Measurements from ENCODE around the gene XRRA1. TPM values are rescaled to one million over a fixed set of nuclear protein-coding genes. Genes with fewer than 3 reads are reported as not detected.

XRRA1 gene
- total and polyA plus RNA-seq, 8 donors: 2.1 to 57.7 (median 6.5) TPM

GRCh38 chr11:74952752-74953151, 3.9 kb upstream of the XRRA1 start:
- Histone ChIP-seq H3K27ac (no peak overlapping the region), H3K4me1 (peaks cover 37 to 79% (median 59%) of the 10 kb centered on the region in 4 donors), H3K36me3 (peaks cover 0 to 18% (median 9%) of the 10 kb centered on the region in 4 donors), H3K4me3 (peak overlapping the region in 1 of 4 donors; percentile 7), H3K9me3 (no peaks in the 10 kb centered on the region), H3K27me3 (no peaks in the 10 kb centered on the region)
- TF ChIP-seq POLR2A (IDR thresholded peaks at IDR 0.05) (no peak), CTCF (IDR thresholded peaks at IDR 0.05) (no peak), EP300 (IDR thresholded peaks at IDR 0.05) (no peak), POLR2AphosphoS5 (IDR thresholded peaks at IDR 0.05) (no peak)
- intact Hi-C loops (cut with DNase I; ENCODE audit: low total_unique reads): no loop called here
- no peak for DNase-seq
- 68 to 71% (median 70%) methylated on average over 2 of the region's 2 CpGs for WGBS, 5 donors

DNA sequence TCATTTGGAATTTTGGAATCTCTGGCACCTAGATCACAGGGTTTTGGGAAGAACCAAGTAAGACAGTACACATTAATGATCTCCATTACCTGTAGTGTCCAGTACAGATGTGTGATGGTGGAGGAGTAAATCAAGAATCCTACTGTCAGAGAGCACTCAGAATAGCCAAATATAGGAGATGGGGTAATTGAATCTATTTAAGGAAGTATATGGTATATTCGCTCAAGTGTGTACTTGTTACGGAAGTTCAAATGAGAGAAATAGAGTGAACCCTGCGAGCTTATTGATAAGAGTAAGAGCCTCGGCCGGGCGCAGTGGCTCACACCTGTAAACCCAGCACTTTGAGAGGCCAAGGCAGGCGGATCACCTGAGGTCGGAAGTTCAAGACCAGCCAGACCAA, 2.3 kb upstream of the XRRA1 start:
- H3K4me1 ChIP-seq: peaks cover 27 to 74% (median 57%) of the 10 kb centered on the region in 4 donors
- H3K27ac ChIP-seq: no peak overlapping the region
- peak overlapping the region in 1 of 4 donors; percentile 84 for H3K4me3 ChIP-seq
- H3K36me3 ChIP-seq: peaks cover 0 to 14% (median 9%) of the 10 kb centered on the region in 4 donors
- no peak for TF ChIP-seq POLR2AphosphoS5 (IDR thresholded peaks at IDR 0.05)
- TF ChIP-seq EP300 (IDR thresholded peaks at IDR 0.05): no peak
- TF ChIP-seq POLR2A (IDR thresholded peaks at IDR 0.05): no peak
- no peak for TF ChIP-seq CTCF (IDR thresholded peaks at IDR 0.05)
- no peaks in the 10 kb centered on the region for H3K9me3 ChIP-seq
- no peak for DNase-seq
- intact Hi-C loops (cut with DNase I; ENCODE audit: low total_unique reads): no loop called here
- WGBS, 5 donors: 77 to 83% (median 79%) methylated on average over 8 of the region's 8 CpGs
- no peaks in the 10 kb centered on the region for H3K27me3 ChIP-seq

- peaks cover 0 to 14% (median 9%) of the 10 kb centered on the region in 4 donors for H3K36me3 ChIP-seq
- DNase-seq: no peak
- H3K4me1 ChIP-seq: peaks cover 27 to 74% (median 55%) of the 10 kb centered on the region in 4 donors
- H3K27ac ChIP-seq: peak overlapping the region in 4 of 5 donors; percentile 84 to 91 (median 88)
- TF ChIP-seq POLR2AphosphoS5 (IDR thresholded peaks at IDR 0.05) (no peak), EP300 (IDR thresholded peaks at IDR 0.05) (no peak), CTCF (IDR thresholded peaks at IDR 0.05) (no peak), POLR2A (IDR thresholded peaks at IDR 0.05) (no peak)
- H3K27me3 ChIP-seq: no peaks in the 10 kb centered on the region
- 61 to 87% (median 68%) methylated on average over 2 of the region's 2 CpGs for WGBS, 5 donors
- no peaks in the 10 kb centered on the region for H3K9me3 ChIP-seq
- intact Hi-C loops (cut with DNase I; ENCODE audit: low total_unique reads): no loop called here
- H3K4me3 ChIP-seq: peak overlapping the region; percentile 71 to 91 (median 86)
These were observed 1.6 kb upstream of the XRRA1 start for GRCh38 chr11:74950374-74950969.

DNA sequence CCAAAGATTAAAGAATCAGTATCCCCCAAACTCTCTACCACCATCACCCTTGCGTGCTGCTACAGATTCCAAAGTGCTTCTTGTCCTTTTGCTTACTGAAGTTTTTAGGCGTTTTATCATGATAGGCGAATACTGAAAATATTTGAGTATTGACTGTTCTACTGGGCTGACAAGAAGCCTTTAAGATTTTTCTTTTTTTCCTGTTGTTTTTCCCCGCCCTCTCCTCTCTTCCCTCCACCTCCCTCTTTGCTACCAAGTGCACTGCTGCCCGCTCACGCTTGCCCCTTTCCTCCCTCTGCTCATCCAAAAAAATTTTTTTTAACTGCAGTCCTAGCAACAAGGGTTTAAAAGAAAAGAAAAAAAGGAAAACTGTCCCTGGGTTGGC, 854 bp upstream of the XRRA1 start:
- peak in 1 of 2 donors; percentile 6 for DNase-seq
- Histone ChIP-seq H3K36me3 (peaks cover 0 to 14% (median 10%) of the 10 kb centered on the region in 4 donors), H3K4me3 (peak overlapping the region; percentile 71 to 91 (median 86)), H3K27ac (peak overlapping the region; percentile 71 to 91 (median 86)), H3K27me3 (no peaks in the 10 kb centered on the region), H3K4me1 (peaks cover 27 to 79% (median 52%) of the 10 kb centered on the region in 4 donors), H3K9me3 (no peaks in the 10 kb centered on the region)
- intact Hi-C loops (cut with DNase I; ENCODE audit: low total_unique reads): no loop called here
- TF ChIP-seq CTCF (IDR thresholded peaks at IDR 0.05): no peak
- 0 to 2% (median 1%) methylated on average over 6 of the region's 6 CpGs for WGBS, 5 donors
